HEK293 (cell line): ENCODE data around the gene TFR2.

Source experiments
- CTCF ChIA-PET: fragments of 350-600 bp; formaldehyde crosslinking; extraction: SDS; loops from one replicate; lab custom pipeline; 2021; ENCODE audit warnings: antibody characterized with exemption; lab: Yijun Ruan, JAX
- POLR2A ChIA-PET: fragments of 300-600 bp; formaldehyde crosslinking; extraction: SDS; loops from one replicate; lab custom pipeline; 2020; ENCODE audit warnings: antibody characterized with exemption, inconsistent platforms; lab: Yijun Ruan, JAX
- H3K27ac ChIP-seq: fragments of 200-500 bp; sonication (Bioruptor generic); 2 replicates; pipeline ENCODE4 v1.5.1; 2014; ENCODE audit warnings: low read depth, low read length, control low read depth, inconsistent platforms; ENCODE audit errors: extremely low read depth
- H3K36me3 ChIP-seq, 2 experiments: fragments of 200-500 bp in 1 of 2; sonication (Bioruptor generic) in 1 of 2; 1 replicate in 1 of 2; 2 replicates in 1 of 2; pipeline ENCODE4 v1.5.1; 2014 to 2017; ENCODE audit warnings: inconsistent platforms in 2 of 2, low read length in 2 of 2; ENCODE audit not compliant: control insufficient read depth in 2 of 2, insufficient read depth in 1 of 2
- H3K4me1 ChIP-seq: fragments of 200-500 bp; sonication (Bioruptor generic); 2 replicates; pipeline ENCODE4 v1.5.1; 2014; ENCODE audit warnings: mild to moderate bottlenecking, low read length, inconsistent platforms; ENCODE audit not compliant: control insufficient read depth, insufficient read depth
- H3K4me3 ChIP-seq: 2 replicates; pipeline ENCODE4 v1.5.1; 2011; ENCODE audit warnings: low read depth, mild to moderate bottlenecking, control low read depth, low read length, moderate library complexity
- H3K9me3 ChIP-seq: fragments of 200-500 bp; sonication (Bioruptor generic); 2 replicates; pipeline ENCODE4 v1.5.1; 2014; ENCODE audit warnings: low read depth, low read length, inconsistent platforms; ENCODE audit not compliant: control insufficient read depth, insufficient read depth
- EGR2 ChIP-seq: fragments of 450-650 bp; formaldehyde crosslinking; IDR thresholded peaks from 2 replicates; pipeline ENCODE4 v1.5.1; 2016; ENCODE audit warnings: low read depth, missing biosample characterization, missing genetic modification characterization
- IKZF3 ChIP-seq: fragments of 450-650 bp; IDR thresholded peaks from 2 replicates; pipeline ENCODE4 v1.5.0; 2018; ENCODE audit warnings: missing biosample characterization, mild to moderate bottlenecking, missing genetic modification characterization, moderate library complexity
- OSR2 ChIP-seq: fragments of 450-650 bp; formaldehyde crosslinking; IDR thresholded peaks from 2 replicates; pipeline ENCODE4 v1.5.1; 2016; ENCODE audit warnings: missing biosample characterization, missing genetic modification characterization
- PATZ1 ChIP-seq: fragments of 450-650 bp; formaldehyde crosslinking; IDR thresholded peaks from 2 replicates; pipeline ENCODE4 v1.5.1; 2016; ENCODE audit warnings: missing biosample characterization, missing genetic modification characterization
- REST ChIP-seq: fragments of 450-650 bp; formaldehyde crosslinking; IDR thresholded peaks from 2 replicates; pipeline ENCODE4 v1.5.1; 2016; ENCODE audit warnings: missing biosample characterization, missing genetic modification characterization
- SP7 ChIP-seq: fragments of 450-650 bp; formaldehyde crosslinking; IDR thresholded peaks from 2 replicates; pipeline ENCODE4 v1.5.1; 2016; ENCODE audit warnings: missing biosample characterization, missing genetic modification characterization
- WT1 ChIP-seq: fragments of 450-650 bp; formaldehyde crosslinking; IDR thresholded peaks from 2 replicates; pipeline ENCODE4 v1.5.1; 2016; ENCODE audit warnings: missing biosample characterization, missing genetic modification characterization
- ZBTB17 ChIP-seq: fragments of 450-650 bp; formaldehyde crosslinking; IDR thresholded peaks from 2 replicates; pipeline ENCODE4 v1.5.1; 2016; ENCODE audit warnings: missing biosample characterization, missing genetic modification characterization
- ZBTB20 ChIP-seq: fragments of 450-650 bp; formaldehyde crosslinking; IDR thresholded peaks from 2 replicates; pipeline ENCODE4 v1.5.1; 2016; ENCODE audit warnings: missing biosample characterization, missing genetic modification characterization
- ZFHX2 ChIP-seq: fragments of 450-650 bp; formaldehyde crosslinking; conservative IDR thresholded peaks from 2 replicates; pipeline ENCODE4 v1.5.1; 2016; ENCODE audit warnings: missing biosample characterization, missing genetic modification characterization
- ZNF148 ChIP-seq: fragments of 450-650 bp; formaldehyde crosslinking; IDR thresholded peaks from 2 replicates; pipeline ENCODE4 v1.5.0; 2017; ENCODE audit warnings: missing biosample characterization, missing genetic modification characterization, borderline replicate concordance
- ZNF18 ChIP-seq: fragments of 450-650 bp; formaldehyde crosslinking; IDR thresholded peaks from 2 replicates; pipeline ENCODE4 v1.5.1; 2016; ENCODE audit warnings: missing biosample characterization, missing genetic modification characterization
- ZNF24 ChIP-seq: fragments of 450-650 bp; formaldehyde crosslinking; IDR thresholded peaks from 2 replicates; pipeline ENCODE4 v1.5.1; 2016; ENCODE audit warnings: missing biosample characterization, missing genetic modification characterization
- ZNF398 ChIP-seq: fragments of 450-650 bp; formaldehyde crosslinking; IDR thresholded peaks from 2 replicates; pipeline ENCODE4 v1.5.1; 2017; ENCODE audit warnings: missing biosample characterization, missing genetic modification characterization
- ZNF600 ChIP-seq: fragments of 450-650 bp; formaldehyde crosslinking; IDR thresholded peaks from 2 replicates; pipeline ENCODE4 v1.5.1; 2016; ENCODE audit warnings: missing biosample characterization, missing genetic modification characterization
- ZNF704 ChIP-seq: fragments of 450-650 bp; formaldehyde crosslinking; IDR thresholded peaks from 2 replicates; pipeline ENCODE4 v1.5.1; 2016; ENCODE audit warnings: missing biosample characterization, missing genetic modification characterization
- ZSCAN16 ChIP-seq: fragments of 450-650 bp; formaldehyde crosslinking; IDR thresholded peaks from 2 replicates; pipeline ENCODE4 v1.5.1; 2016; ENCODE audit warnings: missing biosample characterization, missing genetic modification characterization
- ZSCAN30 ChIP-seq: fragments of 450-650 bp; IDR thresholded peaks from 2 replicates; pipeline ENCODE4 v1.5.1; 2018; ENCODE audit warnings: missing biosample characterization, mild to moderate bottlenecking, missing genetic modification characterization, moderate library complexity

Gene TFR2

GRCh38 chr7:100679129-100679926 lies 38.0 kb upstream of the TFR2 start (continued):
- no peak for TF ChIP-seq ZSCAN16 (tag by site-specific recombination)
- no peak for TF ChIP-seq ZNF24 (tag by site-specific recombination)
- peak; percentile 71; the same call in 1 of the 2 replicates for TF ChIP-seq OSR2
- TF ChIP-seq ZNF398 (tag by site-specific recombination), result peak; percentile 77
- TF ChIP-seq WT1 (tag by site-specific recombination), result peak; percentile 91
- peak; percentile 80 for TF ChIP-seq ZFHX2 (tag by site-specific recombination)
- TF ChIP-seq IKZF3 (tag by site-specific recombination), result peak; percentile 65
- no peak for TF ChIP-seq ZNF148 (tag by site-specific recombination)
- peak; percentile 58 for TF ChIP-seq PATZ1
- peak; percentile 55 for TF ChIP-seq ZBTB17 (tag by site-specific recombination)
- peak; percentile 50 for TF ChIP-seq SP7 (tag by site-specific recombination)
- peak; percentile 73; the same call in 1 of the 2 replicates for TF ChIP-seq EGR2

GRCh38 chr7:100678291-100678984 lies 37.1 kb upstream of the TFR2 start:
- TF ChIP-seq ZNF600 (tag by site-specific recombination) (peak; percentile 78), REST (tag by site-specific recombination) (no peak), ZNF18 (tag by site-specific recombination) (no peak), PATZ1 (0 out of 2 replicates have a peak, but pooled peaks have one; percentile 12), ZNF704 (no peak), ZSCAN30 (no peak), ZBTB20 (tag by site-specific recombination) (0 out of 2 replicates have a peak, but pooled peaks have one; percentile 8)
- POLR2A ChIA-PET, result interaction anchor here (0.6 to 1.6 kb wide), 6 partner anchors 15 to 213 kb away, joined by 3 to 7 read pairs (median 3); partner anchors contain the start of genes FBXO24, LRCH4, MOSPD3 and POP7
- H3K4me3 ChIP-seq, result no peak overlapping the region
- CTCF ChIA-PET, result interaction anchor here (0.6 to 8.4 kb wide), 3 partner anchors 13 to 121 kb away, joined by 3 to 77 read pairs (median 4); partner anchors contain the start of gene POP7
- H3K27ac ChIP-seq, result no peak overlapping the region
- peaks cover 0 to 63% of the 10 kb centered on the region in 2 experiments; a peak in 2 of 3 replicates for H3K36me3 ChIP-seq
- H3K9me3 ChIP-seq, result no peaks in the 10 kb centered on the region
- peaks cover 6% of the 10 kb centered on the region; the same call in 1 of the 2 replicates for H3K4me1 ChIP-seq
